C4-2B (cell line): ENCODE data around the gene PHF12.

Experiments used
- H3K27ac ChIP-seq: fragments of 450-650 bp; 2 replicates; pipeline ENCODE4 v1.5.1; 2017
- CTCF ChIP-seq: fragments of 450-650 bp; conservative IDR thresholded peaks from 2 replicates; pipeline ENCODE4 v1.5.1; 2017; ENCODE audit warnings: mild to moderate bottlenecking
- ZFX ChIP-seq: fragments of 450-650 bp; IDR thresholded peaks from 2 replicates; pipeline ENCODE4 v1.6.1; 2017

The PHF12 gene

GRCh38 chr17:28929787-28930186 is 21.5 kb downstream of the PHF12 start:
- TF ChIP-seq ZFX (no peak), CTCF (no peak)

GRCh38 chr17:28928061-28928460 is 23.3 kb downstream of the PHF12 start:
- TF ChIP-seq CTCF = no peak
- no peak for TF ChIP-seq ZFX
- H3K27ac ChIP-seq = no peak overlapping the region

More at GRCh38 chr17:28929787-28930186, 21.5 kb downstream of the PHF12 start:
- no peak overlapping the region for H3K27ac ChIP-seq

GRCh38 chr17:28926786-28927185 is 24.5 kb downstream of the PHF12 start:
- TF ChIP-seq ZFX (no peak), CTCF (no peak)
- H3K27ac ChIP-seq = no peak overlapping the region

- no peak for TF ChIP-seq CTCF
- no peak for TF ChIP-seq ZFX
- no peak overlapping the region for H3K27ac ChIP-seq
Observed at GRCh38 chr17:28926366-28926765, 25.0 kb downstream of the PHF12 start.

GRCh38 chr17:28925912-28926365 is 25.4 kb downstream of the PHF12 start:
- no peak for TF ChIP-seq ZFX
- TF ChIP-seq CTCF = no peak
- no peak overlapping the region for H3K27ac ChIP-seq

GRCh38 chr17:28920201-28920600 is 31.1 kb downstream of the PHF12 start:
- H3K27ac ChIP-seq = no peak overlapping the region
- TF ChIP-seq ZFX = no peak
- no peak for TF ChIP-seq CTCF

- TF ChIP-seq ZFX = no peak
- no peak for TF ChIP-seq CTCF
Observed at GRCh38 chr17:28918295-28918694, 33.0 kb downstream of the PHF12 start.

More at GRCh38 chr17:28918295-28918694, 33.0 kb downstream of the PHF12 start:
- H3K27ac ChIP-seq = no peak overlapping the region
